Muscle of back (tissue), 11 donors: ENCODE data around the gene LY86. TPM values are rescaled to one million over a fixed set of nuclear protein-coding genes. Genes with fewer than 3 reads are reported as not detected.

ENCODE experiments used
- DNase-seq, 3 donors: peaks; one replicate each; pipeline versions ENCODE4 v3.0.0 to v3.0.0-alpha.2; 2013
- polyA plus RNA-seq, 10 donors: library from polyadenylated mRNA; unstranded; fragments of 120-200 nt; gene quantifications; one replicate each; pipeline ENCODE4 v1.2.1, GENCODE V29; 2013; ENCODE audit not compliant: insufficient read length in 10 of 10

Gene LY86
- polyA plus RNA-seq, 10 donors: 1.5 to 4.3 (median 2.2) TPM

- peak in 2 of 3 donors; percentile 37 to 63 for DNase-seq
Measured at GRCh38 chr6:6620766-6621425, 32.4 kb downstream of the LY86 start.

GRCh38 chr6:6622501-6622900, 34.0 kb downstream of the LY86 start:
- peak in 2 of 3 donors; percentile 18 to 54 for DNase-seq

- no peak for DNase-seq
Measured at GRCh38 chr6:6623553-6623952, 35.0 kb downstream of the LY86 start.

- DNase-seq: no peak
Measured at GRCh38 chr6:6624269-6624990, 35.9 kb downstream of the LY86 start.

GRCh38 chr6:6626187-6626586, 37.7 kb downstream of the LY86 start:
- DNase-seq: peak in 2 of 3 donors; percentile 14 to 43

- DNase-seq: no peak
Measured at GRCh38 chr6:6629402-6629801, 40.9 kb downstream of the LY86 start.

GRCh38 chr6:6631053-6631452, 42.5 kb downstream of the LY86 start:
- DNase-seq: no peak

GRCh38 chr6:6631534-6632276, 43.2 kb downstream of the LY86 start:
- no peak for DNase-seq

- no peak for DNase-seq
Measured at GRCh38 chr6:6633898-6634734, 45.6 kb downstream of the LY86 start.

- no peak for DNase-seq
Measured at GRCh38 chr6:6634735-6635075, 46.2 kb downstream of the LY86 start.

- no peak for DNase-seq
Measured at GRCh38 chr6:6635291-6635690, 46.8 kb downstream of the LY86 start.

GRCh38 chr6:6635869-6636268, 47.3 kb downstream of the LY86 start:
- no peak for DNase-seq

GRCh38 chr6:6639572-6639971, 51.1 kb downstream of the LY86 start:
- DNase-seq: no peak

- peak; percentile 27 to 73 (median 33) for DNase-seq
Measured at GRCh38 chr6:6640926-6641325, 52.4 kb downstream of the LY86 start.

- no peak for DNase-seq
Measured at GRCh38 chr6:6643398-6643797, 54.9 kb downstream of the LY86 start.

- DNase-seq: no peak
Measured at GRCh38 chr6:6645261-6645917, 56.9 kb downstream of the LY86 start.

- no peak for DNase-seq
Measured at GRCh38 chr6:6646384-6646783, 57.9 kb downstream of the LY86 start.

- no peak for DNase-seq
Measured at GRCh38 chr6:6646859-6647258, 58.3 kb downstream of the LY86 start.

GRCh38 chr6:6648692-6649343, 60.3 kb downstream of the LY86 start:
- DNase-seq: no peak

- DNase-seq: no peak
Measured at GRCh38 chr6:6649824-6650349, 61.4 kb downstream of the LY86 start.

- no peak for DNase-seq
Measured at GRCh38 chr6:6650839-6651238, 62.3 kb downstream of the LY86 start.
